Ishikawa (cell line): Measurements from ENCODE around the gene MAST4.

Experiments
- CEBPB ChIP-seq: IDR thresholded peaks from 2 replicates; pipeline ENCODE4 v1.6.1; 2012
- CREB1 ChIP-seq: IDR thresholded peaks from 2 replicates; pipeline ENCODE4 v1.6.1; 2012; ENCODE audit warnings: low read depth
- EGR1 ChIP-seq: IDR thresholded peaks from 2 replicates; pipeline ENCODE4 v1.6.1; 2012
- EP300 ChIP-seq: IDR thresholded peaks from 2 replicates; pipeline ENCODE4 v1.6.1; 2012; ENCODE audit warnings: borderline replicate concordance
- FOXM1 ChIP-seq: IDR thresholded peaks from 2 replicates; pipeline ENCODE4 v1.6.1; 2012; ENCODE audit warnings: low read depth, borderline replicate concordance
- NFIC ChIP-seq: IDR thresholded peaks from 2 replicates; pipeline ENCODE4 v1.6.1; 2012
- RAD21 ChIP-seq: IDR thresholded peaks from 2 replicates; pipeline ENCODE4 v1.6.1; 2012; ENCODE audit warnings: low read depth
- TAF1 ChIP-seq: IDR thresholded peaks from 2 replicates; pipeline ENCODE4 v1.6.1; 2012; ENCODE audit warnings: low read depth, mild to moderate bottlenecking
- TCF12 ChIP-seq: IDR thresholded peaks from 2 replicates; pipeline ENCODE4 v1.6.1; 2012; ENCODE audit warnings: low read depth
- TEAD4 ChIP-seq: IDR thresholded peaks from 2 replicates; pipeline ENCODE4 v1.6.1; 2012
- YY1 ChIP-seq: IDR thresholded peaks from 2 replicates; pipeline ENCODE4 v1.6.1; 2012; ENCODE audit warnings: low read depth
- ZBTB7A ChIP-seq: IDR thresholded peaks from 2 replicates; pipeline ENCODE4 v1.6.1; 2012; ENCODE audit warnings: low read depth
- TF ChIP-seq, protein P1 (sequence below): IDR thresholded peaks from 2 replicates; pipeline ENCODE4 v1.6.1; 2012; ENCODE audit warnings: low read depth, mild to moderate bottlenecking
- TF ChIP-seq, protein P2 (sequence below): IDR thresholded peaks from 2 replicates; pipeline ENCODE4 v1.6.1; 2012
- TF ChIP-seq, protein P3 (sequence below): IDR thresholded peaks from 2 replicates; pipeline ENCODE4 v1.6.1; 2012

The MAST4 gene

DNA sequence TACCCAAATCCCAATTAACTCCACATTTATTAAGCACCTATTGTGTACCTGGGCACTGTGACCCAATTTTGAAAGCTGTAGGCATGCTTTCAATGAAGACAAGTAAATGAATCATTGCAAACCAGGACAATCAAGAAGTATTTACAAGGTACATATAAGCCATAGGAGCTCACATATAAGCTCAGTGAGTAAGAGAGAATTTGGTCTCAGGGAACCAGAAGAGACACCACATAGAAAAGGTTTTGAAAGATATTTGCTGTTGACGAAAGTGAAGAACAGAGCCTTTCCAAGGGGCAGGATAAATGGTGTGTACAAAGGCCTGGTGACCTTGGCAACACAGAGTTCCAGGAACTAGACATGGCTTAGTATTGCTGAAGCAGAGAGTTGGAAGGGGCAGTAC is 412.8 kb downstream of the MAST4 start:
- TF ChIP-seq, protein P1, sequence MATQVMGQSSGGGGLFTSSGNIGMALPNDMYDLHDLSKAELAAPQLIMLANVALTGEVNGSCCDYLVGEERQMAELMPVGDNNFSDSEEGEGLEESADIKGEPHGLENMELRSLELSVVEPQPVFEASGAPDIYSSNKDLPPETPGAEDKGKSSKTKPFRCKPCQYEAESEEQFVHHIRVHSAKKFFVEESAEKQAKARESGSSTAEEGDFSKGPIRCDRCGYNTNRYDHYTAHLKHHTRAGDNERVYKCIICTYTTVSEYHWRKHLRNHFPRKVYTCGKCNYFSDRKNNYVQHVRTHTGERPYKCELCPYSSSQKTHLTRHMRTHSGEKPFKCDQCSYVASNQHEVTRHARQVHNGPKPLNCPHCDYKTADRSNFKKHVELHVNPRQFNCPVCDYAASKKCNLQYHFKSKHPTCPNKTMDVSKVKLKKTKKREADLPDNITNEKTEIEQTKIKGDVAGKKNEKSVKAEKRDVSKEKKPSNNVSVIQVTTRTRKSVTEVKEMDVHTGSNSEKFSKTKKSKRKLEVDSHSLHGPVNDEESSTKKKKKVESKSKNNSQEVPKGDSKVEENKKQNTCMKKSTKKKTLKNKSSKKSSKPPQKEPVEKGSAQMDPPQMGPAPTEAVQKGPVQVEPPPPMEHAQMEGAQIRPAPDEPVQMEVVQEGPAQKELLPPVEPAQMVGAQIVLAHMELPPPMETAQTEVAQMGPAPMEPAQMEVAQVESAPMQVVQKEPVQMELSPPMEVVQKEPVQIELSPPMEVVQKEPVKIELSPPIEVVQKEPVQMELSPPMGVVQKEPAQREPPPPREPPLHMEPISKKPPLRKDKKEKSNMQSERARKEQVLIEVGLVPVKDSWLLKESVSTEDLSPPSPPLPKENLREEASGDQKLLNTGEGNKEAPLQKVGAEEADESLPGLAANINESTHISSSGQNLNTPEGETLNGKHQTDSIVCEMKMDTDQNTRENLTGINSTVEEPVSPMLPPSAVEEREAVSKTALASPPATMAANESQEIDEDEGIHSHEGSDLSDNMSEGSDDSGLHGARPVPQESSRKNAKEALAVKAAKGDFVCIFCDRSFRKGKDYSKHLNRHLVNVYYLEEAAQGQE = no peak
- TF ChIP-seq FOXM1 (no peak), TCF12 (no peak), RAD21 (no peak), EGR1 (no peak), TAF1 (no peak), ZBTB7A (no peak), CEBPB (no peak), YY1 (no peak)
- TF ChIP-seq, protein P2, sequence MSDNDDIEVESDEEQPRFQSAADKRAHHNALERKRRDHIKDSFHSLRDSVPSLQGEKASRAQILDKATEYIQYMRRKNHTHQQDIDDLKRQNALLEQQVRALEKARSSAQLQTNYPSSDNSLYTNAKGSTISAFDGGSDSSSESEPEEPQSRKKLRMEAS = no peak

DNA sequence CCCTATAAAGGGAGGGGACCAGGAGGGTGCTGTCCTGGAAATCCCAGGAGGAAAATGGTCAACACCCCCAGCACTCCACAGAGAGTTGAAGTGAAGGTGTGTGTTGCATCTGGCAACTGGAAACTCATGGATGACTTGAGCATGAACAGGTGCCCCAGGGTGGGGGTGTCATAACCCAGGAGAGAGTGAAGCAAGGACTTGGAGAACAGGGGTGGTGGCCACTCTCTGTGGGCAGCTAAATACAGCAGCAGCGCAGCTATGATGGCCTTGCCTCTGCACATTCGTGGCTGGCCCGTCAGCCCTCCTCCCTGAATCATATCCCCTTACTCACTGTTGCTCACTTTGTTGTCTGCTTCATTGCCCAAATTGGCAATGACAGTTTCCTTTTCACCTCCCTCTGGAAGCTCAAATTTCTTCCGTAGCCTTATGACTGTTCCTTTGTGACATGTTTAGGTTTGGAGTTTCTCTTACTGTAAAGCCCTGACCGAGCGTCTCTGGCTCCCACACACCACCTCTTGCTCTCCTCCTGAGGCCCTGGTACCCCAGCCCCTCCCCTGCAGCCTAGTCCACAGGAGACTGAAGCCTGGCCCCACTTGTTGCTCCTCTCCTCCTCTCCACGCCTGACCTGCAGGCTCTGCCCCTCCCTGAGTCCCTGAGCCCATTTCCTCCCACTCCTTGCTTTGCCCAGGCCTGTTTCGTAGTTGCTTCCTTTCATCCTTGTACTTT is 414.7 kb downstream of the MAST4 start:
- TF ChIP-seq RAD21 = no peak
- no peak for TF ChIP-seq NFIC
- no peak for TF ChIP-seq TAF1
- TF ChIP-seq ZBTB7A = no peak
- TF ChIP-seq FOXM1 = no peak
- TF ChIP-seq, protein P1 = no peak
- TF ChIP-seq EGR1 = no peak
- no peak for TF ChIP-seq YY1
- TF ChIP-seq TCF12 = no peak
- no peak for TF ChIP-seq EP300
- TF ChIP-seq, protein P2 = no peak
- no peak for TF ChIP-seq CEBPB
- no peak for TF ChIP-seq CREB1

DNA sequence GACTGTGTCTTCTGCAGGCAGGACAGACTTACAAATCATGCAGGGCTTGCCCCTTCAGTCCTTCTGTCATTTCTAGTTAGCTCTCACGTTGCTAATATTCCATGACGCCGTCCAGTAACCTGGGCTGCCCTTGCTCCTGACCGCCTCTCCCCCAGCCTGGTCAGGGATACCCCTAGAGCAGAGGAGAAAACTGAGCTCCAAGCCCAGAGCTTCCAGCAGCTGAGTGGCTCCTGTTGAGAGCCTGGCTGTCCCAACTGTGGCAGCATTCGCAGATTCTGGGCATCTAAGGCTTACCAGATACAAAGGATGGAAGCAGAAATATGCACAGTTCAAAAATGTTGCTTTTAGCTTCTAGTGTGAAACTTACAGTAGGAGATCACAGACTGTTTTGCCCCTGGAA is 415.2 kb downstream of the MAST4 start:
- TF ChIP-seq EGR1 = no peak
- TF ChIP-seq CEBPB = no peak
- no peak for TF ChIP-seq YY1
- TF ChIP-seq NFIC = no peak
- no peak for TF ChIP-seq TEAD4
- TF ChIP-seq, protein P1 = no peak
- no peak for TF ChIP-seq EP300
- TF ChIP-seq CREB1 = no peak

DNA sequence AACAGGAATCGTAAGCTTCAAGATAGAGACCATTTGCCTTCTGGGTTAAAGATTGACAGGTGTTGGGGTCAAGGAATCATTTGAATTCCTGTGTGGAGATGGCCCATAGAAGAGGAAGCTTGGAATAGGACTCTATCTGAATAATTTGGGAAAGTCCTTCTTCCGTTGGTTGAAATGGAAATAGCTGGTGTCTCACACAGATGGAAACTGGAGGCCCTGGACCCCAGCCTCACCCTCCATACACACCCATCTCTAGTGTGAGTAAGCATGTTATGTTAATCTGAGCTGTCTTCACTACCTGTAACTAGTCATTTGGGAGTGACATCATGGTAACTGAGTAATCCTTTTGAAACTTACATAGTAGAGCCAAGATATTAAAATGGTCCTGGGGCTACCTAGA is 416.0 kb downstream of the MAST4 start:
- TF ChIP-seq FOXM1 = no peak
- TF ChIP-seq CEBPB = no peak
- no peak for TF ChIP-seq EGR1
- TF ChIP-seq NFIC = no peak
- TF ChIP-seq, protein P2 = no peak
- TF ChIP-seq, protein P3, sequence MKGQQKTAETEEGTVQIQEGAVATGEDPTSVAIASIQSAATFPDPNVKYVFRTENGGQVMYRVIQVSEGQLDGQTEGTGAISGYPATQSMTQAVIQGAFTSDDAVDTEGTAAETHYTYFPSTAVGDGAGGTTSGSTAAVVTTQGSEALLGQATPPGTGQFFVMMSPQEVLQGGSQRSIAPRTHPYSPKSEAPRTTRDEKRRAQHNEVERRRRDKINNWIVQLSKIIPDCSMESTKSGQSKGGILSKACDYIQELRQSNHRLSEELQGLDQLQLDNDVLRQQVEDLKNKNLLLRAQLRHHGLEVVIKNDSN = no peak
- no peak for TF ChIP-seq TCF12
- TF ChIP-seq CREB1 = no peak
- TF ChIP-seq TEAD4 = no peak
- no peak for TF ChIP-seq ZBTB7A
- TF ChIP-seq TAF1 = no peak
- TF ChIP-seq YY1 = no peak
- TF ChIP-seq EP300 = no peak
- TF ChIP-seq, protein P1 = no peak
